Trophoblast cell (in vitro differentiated cells and primary cell): ENCODE measurements around the gene DNAJB11.

Experiments used
- DNase-seq, 2 donors: peaks; one replicate each; pipeline ENCODE4 v3.0.0-alpha.2; 2016
- H2AFZ ChIP-seq: 2 replicates; pipeline ENCODE4 v1.6.1; 2013; ENCODE audit warnings: low read length, moderate library complexity, mild to moderate bottlenecking; ENCODE audit not compliant: insufficient read depth, poor library complexity
- H2AK5ac ChIP-seq: 2 replicates; pipeline ENCODE4 v1.6.1; 2013; ENCODE audit warnings: mild to moderate bottlenecking, low read length
- H2BK120ac ChIP-seq: 2 replicates; pipeline ENCODE4 v1.6.1; 2013; ENCODE audit warnings: low read length, mild to moderate bottlenecking, moderate library complexity; ENCODE audit not compliant: insufficient read depth, poor library complexity
- H2BK12ac ChIP-seq: 2 replicates; pipeline ENCODE4 v1.6.1; 2013; ENCODE audit warnings: mild to moderate bottlenecking, low read length, moderate library complexity
- H2BK5ac ChIP-seq: 2 replicates; pipeline ENCODE4 v1.6.1; 2013; ENCODE audit warnings: low read length, low read depth, moderate library complexity, mild to moderate bottlenecking; ENCODE audit not compliant: poor library complexity
- H3K14ac ChIP-seq: 2 replicates; pipeline ENCODE4 v1.6.1; 2013; ENCODE audit warnings: mild to moderate bottlenecking, low read length
- H3K18ac ChIP-seq: 2 replicates; pipeline ENCODE4 v1.6.1; 2013; ENCODE audit warnings: mild to moderate bottlenecking, low read length
- H3K23ac ChIP-seq: 2 replicates; pipeline ENCODE4 v1.6.1; 2013; ENCODE audit warnings: low read length
- H3K27ac ChIP-seq: 2 replicates; pipeline ENCODE4 v1.5.1; 2013; ENCODE audit warnings: low read depth, mild to moderate bottlenecking, inconsistent platforms, low read length, moderate library complexity
- H3K27me3 ChIP-seq: 2 replicates; pipeline ENCODE4 v1.6.1; 2013; ENCODE audit warnings: inconsistent platforms, mild to moderate bottlenecking, low read length, moderate library complexity; ENCODE audit not compliant: insufficient read depth
- H3K36me3 ChIP-seq, 2 experiments: 1 replicate in 1 of 2; 2 replicates in 1 of 2; pipeline ENCODE4 v1.6.1; 2013; ENCODE audit warnings: low read length in 2 of 2, mild to moderate bottlenecking in 2 of 2, moderate library complexity in 1 of 2; ENCODE audit not compliant: insufficient read depth in 2 of 2, control insufficient read depth in 1 of 2
- H3K4ac ChIP-seq: 2 replicates; pipeline ENCODE4 v1.6.1; 2013; ENCODE audit warnings: low read depth, mild to moderate bottlenecking, low read length, moderate library complexity
- H3K4me1 ChIP-seq, 2 experiments: 1 replicate in 1 of 2; 2 replicates in 1 of 2; pipeline ENCODE4 v1.6.1; 2013; ENCODE audit warnings: low read length in 2 of 2, mild to moderate bottlenecking in 2 of 2, moderate library complexity in 1 of 2; ENCODE audit not compliant: insufficient read depth in 2 of 2, control insufficient read depth in 1 of 2
- H3K4me2 ChIP-seq: 2 replicates; pipeline ENCODE4 v1.6.1; 2013; ENCODE audit warnings: inconsistent platforms, mild to moderate bottlenecking, low read length, moderate library complexity
- H3K4me3 ChIP-seq: 2 replicates; pipeline ENCODE4 v1.5.1; 2013; ENCODE audit warnings: mild to moderate bottlenecking, low read depth, low read length, inconsistent platforms
- H3K79me1 ChIP-seq: one replicate; pipeline ENCODE4 v1.6.1; 2013; ENCODE audit warnings: low read length
- H3K79me2 ChIP-seq: 2 replicates; pipeline ENCODE4 v1.6.1; 2013; ENCODE audit warnings: low read length, mild to moderate bottlenecking; ENCODE audit not compliant: control insufficient read depth, insufficient read depth, poor library complexity
- H3K9ac ChIP-seq: 2 replicates; pipeline ENCODE4 v1.6.1; 2013; ENCODE audit warnings: mild to moderate bottlenecking, low read length
- H3K9me3 ChIP-seq: 2 replicates; pipeline ENCODE4 v1.6.1; 2013; ENCODE audit warnings: low read depth, mild to moderate bottlenecking, control low read depth, inconsistent platforms, low read length; ENCODE audit not compliant: insufficient read depth
- H4K12ac ChIP-seq: 2 replicates; pipeline ENCODE4 v1.6.1; 2013; ENCODE audit warnings: low read depth, mild to moderate bottlenecking, low read length, moderate library complexity
- H4K8ac ChIP-seq: 2 replicates; pipeline ENCODE4 v1.6.1; 2013; ENCODE audit warnings: low read depth, mild to moderate bottlenecking, low read length, moderate library complexity
- H4K91ac ChIP-seq: one replicate; pipeline ENCODE4 v1.6.1; 2013; ENCODE audit warnings: low read depth, mild to moderate bottlenecking, low read length, moderate library complexity
- WGBS: extraction: QIAGEN DNeasy Blood & Tissue Kit; methylation state at CpG from one replicate; pipeline ENCODE4 v1.1.7; 2013; ENCODE audit warnings: missing lambda C conversion rate; ENCODE audit not compliant: insufficient read length, insufficient coverage; ENCODE audit errors: extremely low coverage; 5-methylcytosine and 5-hydroxymethylcytosine counted together

Gene DNAJB11

DNA sequence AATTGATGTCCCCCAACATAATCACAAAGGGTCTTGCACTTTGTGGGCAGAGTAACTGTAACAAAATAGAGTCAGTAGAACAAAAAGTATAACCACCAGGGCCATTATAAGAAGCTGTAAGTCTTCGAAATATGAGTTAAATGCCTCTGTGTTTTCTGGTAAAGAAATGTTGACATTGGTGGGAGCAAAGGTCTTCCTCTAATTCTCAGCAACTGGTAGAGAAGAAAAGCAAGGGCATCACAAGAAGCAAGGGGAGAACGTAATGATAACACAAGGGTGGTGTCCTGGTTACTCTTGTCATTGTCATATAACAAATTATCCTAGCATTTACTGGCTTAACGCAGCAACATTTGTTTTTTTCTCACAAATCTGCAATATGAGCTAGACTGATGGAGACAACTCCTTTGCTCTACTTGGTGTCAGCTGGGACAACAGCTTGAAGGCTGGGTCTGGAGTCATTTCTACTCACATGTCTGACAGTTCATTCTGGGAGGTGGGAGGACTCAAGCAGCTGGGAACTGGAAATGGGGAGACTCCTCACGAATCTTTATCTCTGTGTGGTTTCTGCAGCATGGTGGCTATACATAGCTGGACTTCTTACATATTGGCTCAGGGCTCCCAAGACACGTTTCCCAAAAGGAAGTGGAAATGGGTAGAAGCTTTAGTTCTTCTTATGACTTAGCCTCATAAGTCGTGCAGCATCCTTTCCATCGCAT, 20.2 kb downstream of the DNAJB11 start:
- peaks cover 0 to under 1% of the 10 kb centered on the region in 2 experiments for H3K36me3 ChIP-seq
- H3K4me3 ChIP-seq, result no peak overlapping the region
- H3K27ac ChIP-seq, result no peak overlapping the region
- H2BK12ac ChIP-seq, result no peak overlapping the region
- no peaks in the 10 kb centered on the region for H3K9me3 ChIP-seq
- H2AFZ ChIP-seq, result no peak overlapping the region
- no peak overlapping the region for H3K4ac ChIP-seq
- no peak for DNase-seq
- H3K27me3 ChIP-seq, result no peaks in the 10 kb centered on the region
- no peak overlapping the region for H3K18ac ChIP-seq
- no peak overlapping the region for H4K8ac ChIP-seq
- H3K14ac ChIP-seq, result no peak overlapping the region
- H3K4me1 ChIP-seq, result peaks cover 0 to 6% of the 10 kb centered on the region in 2 experiments
- no peak overlapping the region for H3K9ac ChIP-seq
- H3K4me2 ChIP-seq, result no peak overlapping the region
- no peak overlapping the region for H4K12ac ChIP-seq
- no peak overlapping the region for H2AK5ac ChIP-seq
- H2BK120ac ChIP-seq, result no peak overlapping the region
- H3K79me1 ChIP-seq, result no peaks in the 10 kb centered on the region
- H4K91ac ChIP-seq, result no peak overlapping the region
- H3K79me2 ChIP-seq, result no peaks in the 10 kb centered on the region
- whole genome bisulfite sequencing, result no CpG with 5 or more reads among the region's 7 CpGs
- H3K23ac ChIP-seq, result no peak overlapping the region
- no peak overlapping the region for H2BK5ac ChIP-seq

- Histone ChIP-seq H4K8ac (no peak overlapping the region), H3K79me2 (no peaks in the 10 kb centered on the region), H3K4me3 (no peak overlapping the region), H4K91ac (no peak overlapping the region), H2BK12ac (no peak overlapping the region), H3K4ac (no peak overlapping the region), H4K12ac (no peak overlapping the region), H3K18ac (no peak overlapping the region), H2AFZ (no peak overlapping the region), H3K27ac (no peak overlapping the region), H2BK120ac (no peak overlapping the region), H2AK5ac (no peak overlapping the region), H2BK5ac (no peak overlapping the region), H3K9me3 (no peaks in the 10 kb centered on the region), H3K27me3 (no peaks in the 10 kb centered on the region), H3K9ac (no peak overlapping the region), H3K4me1 (peaks cover 6 to 11% of the 10 kb centered on the region in 2 experiments), H3K14ac (no peak overlapping the region), H3K79me1 (peaks cover 2% of the 10 kb centered on the region), H3K36me3 (no peaks in the 10 kb centered on the region), H3K4me2 (no peak overlapping the region), H3K23ac (no peak overlapping the region)
- WGBS, result no CpG with 5 or more reads among the region's 4 CpGs
- no peak for DNase-seq
Observed at GRCh38 chr3:186592682-186593081, 22.2 kb downstream of the DNAJB11 start.

GRCh38 chr3:186593862-186594261, 23.3 kb downstream of the DNAJB11 start:
- Histone ChIP-seq H3K79me1 (peaks cover 2% of the 10 kb centered on the region), H3K4me2 (no peak overlapping the region), H2BK120ac (no peak overlapping the region), H3K4me1 (peaks cover 11 to 14% of the 10 kb centered on the region in 2 experiments), H3K9me3 (no peaks in the 10 kb centered on the region), H2BK5ac (no peak overlapping the region), H4K91ac (no peak overlapping the region), H3K36me3 (no peaks in the 10 kb centered on the region), H3K27me3 (no peaks in the 10 kb centered on the region), H3K14ac (no peak overlapping the region), H3K18ac (no peak overlapping the region), H3K4ac (no peak overlapping the region), H3K4me3 (no peak overlapping the region), H2AFZ (no peak overlapping the region), H2BK12ac (peak overlapping the region; percentile 56), H2AK5ac (no peak overlapping the region), H4K8ac (no peak overlapping the region), H4K12ac (no peak overlapping the region), H3K27ac (no peak overlapping the region), H3K79me2 (no peaks in the 10 kb centered on the region), H3K23ac (no peak overlapping the region), H3K9ac (no peak overlapping the region)
- no peak for DNase-seq
- WGBS, result no CpG with 5 or more reads among the region's 3 CpGs

DNA sequence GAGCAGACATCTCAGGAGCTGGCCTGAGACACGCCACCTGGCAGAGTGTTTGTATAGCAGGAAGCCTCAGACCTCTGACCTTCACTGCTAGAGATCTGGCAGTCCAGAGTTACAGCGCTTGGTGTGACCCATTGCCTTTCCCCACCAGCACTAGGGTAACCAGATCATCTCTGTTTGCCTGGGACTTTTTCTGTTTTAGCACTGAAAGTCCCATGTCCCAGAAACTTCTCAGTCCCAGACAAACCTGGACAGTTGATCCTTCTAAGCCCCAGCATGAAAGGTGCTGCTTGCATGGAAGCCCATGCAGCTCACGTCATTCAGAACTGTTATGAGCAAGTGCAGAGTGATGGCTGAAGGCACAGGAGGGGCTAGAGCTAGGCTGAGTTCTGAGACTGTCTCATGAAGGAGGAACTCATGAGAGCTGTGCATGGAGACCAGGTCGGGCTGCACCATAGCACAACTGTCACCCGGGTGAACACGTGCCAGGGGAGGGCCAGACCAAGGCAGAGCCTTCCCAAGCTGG, 24.1 kb downstream of the DNAJB11 start:
- no peak overlapping the region for H3K23ac ChIP-seq
- no peak overlapping the region for H3K9ac ChIP-seq
- no peaks in the 10 kb centered on the region for H3K9me3 ChIP-seq
- H2BK120ac ChIP-seq, result no peak overlapping the region
- DNase-seq, result no peak
- no peak overlapping the region for H3K4me3 ChIP-seq
- no peak overlapping the region for H4K91ac ChIP-seq
- no peak overlapping the region for H3K14ac ChIP-seq
- H3K79me2 ChIP-seq, result no peaks in the 10 kb centered on the region
- no peak overlapping the region for H2BK5ac ChIP-seq
- no peak overlapping the region for H2AK5ac ChIP-seq
- peaks cover 11 to 14% of the 10 kb centered on the region in 2 experiments for H3K4me1 ChIP-seq
- no peaks in the 10 kb centered on the region for H3K27me3 ChIP-seq
- H3K4ac ChIP-seq, result no peak overlapping the region
- no peaks in the 10 kb centered on the region for H3K36me3 ChIP-seq
- peaks cover 2% of the 10 kb centered on the region for H3K79me1 ChIP-seq
- H3K18ac ChIP-seq, result no peak overlapping the region
- no peak overlapping the region for H3K4me2 ChIP-seq
- no peak overlapping the region for H4K12ac ChIP-seq
- H4K8ac ChIP-seq, result no peak overlapping the region
- no peak overlapping the region for H3K27ac ChIP-seq
- no peak overlapping the region for H2AFZ ChIP-seq
- H2BK12ac ChIP-seq, result no peak overlapping the region
- no CpG with 5 or more reads among the region's 6 CpGs for WGBS
